GM12865 (cell line): ENCODE measurements around the gene THSD4.
A peak's percentile ranks its signal among the peaks of the same experiment; 100 is the strongest.

Experiments used
- DNase-seq: peaks from one replicate; pipeline ENCODE4 v3.0.0; 2010; ENCODE audit warnings: low read depth
- H3K4me3 ChIP-seq: 2 replicates; pipeline ENCODE4 v1.5.1; 2011; ENCODE audit warnings: mild to moderate bottlenecking, low read depth, low read length, control low read depth
- CTCF ChIP-seq: IDR thresholded peaks from 2 replicates; pipeline ENCODE4 v1.5.1; 2011; ENCODE audit warnings: low read length, control low read depth, low read depth, inconsistent platforms; ENCODE audit not compliant: insufficient read depth; ENCODE audit errors: missing control alignments

The THSD4 gene

GRCh38 chr15:71385457-71385856, 270.2 kb downstream of the THSD4 start:
- no peak overlapping the region for H3K4me3 ChIP-seq
- no peak for TF ChIP-seq CTCF
- peak; percentile 5 for DNase-seq

- no peak for TF ChIP-seq CTCF
- DNase-seq, result no peak
- H3K4me3 ChIP-seq, result no peak overlapping the region
Observed at GRCh38 chr15:71386005-71386404, 270.7 kb downstream of the THSD4 start.

GRCh38 chr15:71386448-71387236, 271.4 kb downstream of the THSD4 start:
- peak; percentile 47 for DNase-seq
- peak; percentile 15 for TF ChIP-seq CTCF
- peak overlapping the region; percentile 2; the same call in 1 of the 2 replicates for H3K4me3 ChIP-seq

- H3K4me3 ChIP-seq, result no peak overlapping the region
- no peak for DNase-seq
- no peak for TF ChIP-seq CTCF
Observed at GRCh38 chr15:71387810-71388209, 272.5 kb downstream of the THSD4 start.

- no peak for TF ChIP-seq CTCF
- no peak overlapping the region for H3K4me3 ChIP-seq
- no peak for DNase-seq
Observed at GRCh38 chr15:71390096-71390495, 274.8 kb downstream of the THSD4 start.

GRCh38 chr15:71391421-71392088, 276.3 kb downstream of the THSD4 start:
- no peak overlapping the region for H3K4me3 ChIP-seq
- no peak for DNase-seq
- TF ChIP-seq CTCF, result no peak
